ENCODE results near the gene TMPRSS13.

GRCh38 chr11:117950993-117951961, 22.1 kb upstream of the TMPRSS13 start:
- no peak for TF ChIP-seq CTCF (IDR thresholded peaks at IDR 0.05)
- no peak for TF ChIP-seq POLR2AphosphoS5 (IDR thresholded peaks at IDR 0.05)
- no peak for TF ChIP-seq POLR2A (IDR thresholded peaks at IDR 0.05; ENCODE audit: low read depth)
